Measurements from ENCODE around the gene CYBC1. TPM values are rescaled to one million over a fixed set of nuclear protein-coding genes. Genes with fewer than 3 reads are reported as not detected.
A peak's percentile ranks its signal among the peaks of the same experiment; 100 is the strongest.

The CYBC1 gene
- total and polyA plus RNA-seq, 11 donors, result 17.3 to 82.1 (median 25.4) TPM

DNA sequence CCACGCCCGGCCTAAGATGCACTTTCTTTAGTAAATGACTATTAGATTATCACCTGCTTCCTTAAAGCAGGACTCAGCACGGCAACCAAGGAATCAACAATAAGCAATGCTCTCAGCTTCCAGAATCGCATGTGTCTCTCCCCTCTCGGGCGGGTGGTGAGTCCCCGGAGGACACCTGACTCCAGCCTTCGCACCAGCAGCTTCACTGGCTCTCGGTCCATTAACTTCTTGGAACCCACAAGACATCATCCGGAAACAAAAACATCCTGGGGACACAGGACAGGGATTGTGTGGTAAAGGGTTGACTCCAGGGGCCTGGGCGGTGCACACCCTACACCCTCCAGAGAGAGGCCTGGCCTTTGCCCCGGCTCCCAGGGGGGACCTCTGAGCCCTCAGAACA lies 56.3 kb downstream of the CYBC1 start:
- H3K27me3 ChIP-seq, result no peaks in the 10 kb centered on the region
- no peak for TF ChIP-seq POLR2A (IDR thresholded peaks at IDR 0.05)
- TF ChIP-seq, protein P1, sequence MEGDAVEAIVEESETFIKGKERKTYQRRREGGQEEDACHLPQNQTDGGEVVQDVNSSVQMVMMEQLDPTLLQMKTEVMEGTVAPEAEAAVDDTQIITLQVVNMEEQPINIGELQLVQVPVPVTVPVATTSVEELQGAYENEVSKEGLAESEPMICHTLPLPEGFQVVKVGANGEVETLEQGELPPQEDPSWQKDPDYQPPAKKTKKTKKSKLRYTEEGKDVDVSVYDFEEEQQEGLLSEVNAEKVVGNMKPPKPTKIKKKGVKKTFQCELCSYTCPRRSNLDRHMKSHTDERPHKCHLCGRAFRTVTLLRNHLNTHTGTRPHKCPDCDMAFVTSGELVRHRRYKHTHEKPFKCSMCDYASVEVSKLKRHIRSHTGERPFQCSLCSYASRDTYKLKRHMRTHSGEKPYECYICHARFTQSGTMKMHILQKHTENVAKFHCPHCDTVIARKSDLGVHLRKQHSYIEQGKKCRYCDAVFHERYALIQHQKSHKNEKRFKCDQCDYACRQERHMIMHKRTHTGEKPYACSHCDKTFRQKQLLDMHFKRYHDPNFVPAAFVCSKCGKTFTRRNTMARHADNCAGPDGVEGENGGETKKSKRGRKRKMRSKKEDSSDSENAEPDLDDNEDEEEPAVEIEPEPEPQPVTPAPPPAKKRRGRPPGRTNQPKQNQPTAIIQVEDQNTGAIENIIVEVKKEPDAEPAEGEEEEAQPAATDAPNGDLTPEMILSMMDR (IDR thresholded peaks at IDR 0.05), result no peak
- no peak overlapping the region for H3K4me3 ChIP-seq
- H3K9me3 ChIP-seq, result no peaks in the 10 kb centered on the region
- no peak overlapping the region for H3K27ac ChIP-seq
- intact Hi-C loops (cut with DNase I), result no loop called here
- H3K36me3 ChIP-seq, result peaks cover 0 to 25% (median 8%) of the 10 kb centered on the region in 9 donors
- peaks cover 0 to 13% (median 1%) of the 10 kb centered on the region in 12 donors for H3K4me1 ChIP-seq
- 81 to 97% (median 92%) methylated on average over 12 of the region's 12 CpGs for WGBS, 4 donors
- DNase-seq (peak in 1 of 5 donors; percentile 1), ATAC-seq (no peak)

DNA sequence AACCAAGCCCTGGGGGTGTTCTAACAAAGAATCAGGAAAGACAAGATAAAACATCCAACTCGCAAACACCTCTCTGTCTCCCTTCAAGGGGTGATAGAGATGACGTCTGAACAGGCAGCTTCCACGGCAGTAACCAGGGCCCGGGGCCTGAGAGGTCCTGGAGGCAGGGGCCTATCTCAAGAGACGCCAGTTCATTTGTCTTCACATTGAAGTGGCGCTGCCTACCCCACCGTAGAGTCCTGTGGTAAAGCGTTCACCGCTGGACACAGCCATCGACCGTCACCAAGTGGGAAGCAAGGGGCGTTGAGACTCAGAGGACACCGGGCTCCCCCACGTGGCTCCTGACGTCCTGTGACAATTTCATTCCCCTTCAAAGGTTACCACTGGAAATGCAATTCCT lies 57.6 kb downstream of the CYBC1 start:
- H3K27me3 ChIP-seq, result no peaks in the 10 kb centered on the region
- peak in 2 of 5 donors; percentile 19 to 57 for DNase-seq
- no peak overlapping the region for H3K4me3 ChIP-seq
- peaks cover 0 to 25% (median 8%) of the 10 kb centered on the region in 9 donors for H3K36me3 ChIP-seq
- H3K9me3 ChIP-seq, result no peaks in the 10 kb centered on the region
- intact Hi-C loops (cut with DNase I), result no loop called here
- ATAC-seq, result no peak
- no peak overlapping the region for H3K27ac ChIP-seq
- WGBS, 4 donors, result 87 to 90% (median 89%) methylated on average over 15 of the region's 15 CpGs
- TF ChIP-seq, protein P1 (IDR thresholded peaks at IDR 0.05), result no peak
- no peak for TF ChIP-seq POLR2A (IDR thresholded peaks at IDR 0.05)
- peaks cover 0 to 8% (median 0%) of the 10 kb centered on the region in 12 donors for H3K4me1 ChIP-seq

Other genes with a start within 250 kb of the CYBC1 start
- gene CCDC57, start 237.9 kb downstream of the CYBC1 start, total RNA-seq, result 10 to 100 TPM in 5 of 9 donors, 1 to 10 TPM in 4; 4.3 to 17.6 (median 10.7) TPM
- 1 to 10 TPM; 8.7 to 9.5 TPM for gene CCDC57, start 237.9 kb downstream of the CYBC1 start, polyA plus RNA-seq
- gene SLC16A3, start 221.7 kb downstream of the CYBC1 start, total RNA-seq, result 10 to 100 TPM in 5 of 9 donors, 1 to 10 TPM in 4; 6.5 to 56.0 (median 12.9) TPM
- gene SLC16A3, start 221.7 kb downstream of the CYBC1 start, polyA plus RNA-seq, result 10 to 100 TPM in 1 of 2 donors, 1 to 10 TPM in 1; 8.3 to 33.9 TPM
- gene CSNK1D, start 177.1 kb downstream of the CYBC1 start, total RNA-seq, result 10 to 100 TPM; 38.4 to 83.9 (median 66.1) TPM
- 10 to 100 TPM; 47.5 to 88.1 TPM for gene CSNK1D, start 177.1 kb downstream of the CYBC1 start, polyA plus RNA-seq
- 1 to 10 TPM in 2 of 9 donors, under 1 TPM in 5, not detected in 2; 0.21 to 8.6 (median 0.42) TPM for gene CD7, start 133.1 kb downstream of the CYBC1 start, total RNA-seq
- gene CD7, start 133.1 kb downstream of the CYBC1 start, polyA plus RNA-seq, result under 1 TPM; 0.23 to 0.53 TPM
- gene SECTM1, start 117.0 kb downstream of the CYBC1 start, total RNA-seq, result 10 to 100 TPM in 2 of 9 donors, 1 to 10 TPM in 7; 2.3 to 41.6 (median 3.5) TPM
- gene SECTM1, start 117.0 kb downstream of the CYBC1 start, polyA plus RNA-seq, result 1 to 10 TPM; 2.3 to 3.4 TPM
- not detected for gene TEX19, start 91.5 kb downstream of the CYBC1 start, total RNA-seq
- not detected for gene TEX19, start 91.5 kb downstream of the CYBC1 start, polyA plus RNA-seq
- gene UTS2R, start 79.0 kb downstream of the CYBC1 start, total RNA-seq, result 10 to 100 TPM in 1 of 9 donors, 1 to 10 TPM in 6, under 1 TPM in 2; 0.58 to 21.9 (median 1.7) TPM
- gene UTS2R, start 79.0 kb downstream of the CYBC1 start, polyA plus RNA-seq, result under 1 TPM; 0.11 TPM
- 10 to 100 TPM in 8 of 9 donors, 1 to 10 TPM in 1; 9.9 to 20.2 (median 15.1) TPM for gene HEXD, start 32.4 kb downstream of the CYBC1 start, total RNA-seq
- gene HEXD, start 32.4 kb downstream of the CYBC1 start, polyA plus RNA-seq, result 10 to 100 TPM; 11.5 to 24.1 TPM
- 10 to 100 TPM; 23.3 to 38.5 (median 31.4) TPM for gene OGFOD3, start 32.2 kb downstream of the CYBC1 start, total RNA-seq
- 10 to 100 TPM; 22.6 to 25.5 TPM for gene OGFOD3, start 32.2 kb downstream of the CYBC1 start, polyA plus RNA-seq
- 10 to 100 TPM; 48.6 to 77.4 (median 59.5) TPM for gene NARF, start 8.0 kb upstream of the CYBC1 start, total RNA-seq
- gene NARF, start 8.0 kb upstream of the CYBC1 start, polyA plus RNA-seq, result 100 to 1,000 TPM in 1 of 2 donors, 10 to 100 TPM in 1; 76.2 to 111 TPM
- gene FOXK2, start 69.0 kb upstream of the CYBC1 start, total RNA-seq, result 10 to 100 TPM; 26.9 to 77.0 (median 33.9) TPM
- gene FOXK2, start 69.0 kb upstream of the CYBC1 start, polyA plus RNA-seq, result 10 to 100 TPM; 15.6 to 43.2 TPM
- gene WDR45B, start 197.7 kb upstream of the CYBC1 start, total RNA-seq, result 10 to 100 TPM; 33.9 to 48.2 (median 40.1) TPM
- gene WDR45B, start 197.7 kb upstream of the CYBC1 start, polyA plus RNA-seq, result 10 to 100 TPM; 23.5 to 60.7 TPM
- gene RAB40B, start 247.9 kb upstream of the CYBC1 start, total RNA-seq, result 10 to 100 TPM; 15.2 to 37.7 (median 23.7) TPM
- gene RAB40B, start 247.9 kb upstream of the CYBC1 start, polyA plus RNA-seq, result 10 to 100 TPM; 10.9 to 13.3 TPM

Measured in heart left ventricle (tissue), 16 donors.